Hepatocyte (in vitro differentiated cells): ENCODE results near the gene PMFBP1. TPM values are rescaled to one million over a fixed set of nuclear protein-coding genes. Genes with fewer than 3 reads are reported as not detected.

Experiments
- DNase-seq: peaks from one replicate; pipeline ENCODE4 v3.0.0-alpha.2; 2016; ENCODE audit warnings: low spot score
- H2AFZ ChIP-seq: fragments of 200-600 bp; sonication (generic); 2 replicates; pipeline ENCODE4 v1.6.0; 2016; ENCODE audit warnings: antibody characterized with exemption, mild to moderate bottlenecking
- H3K27ac ChIP-seq: fragments of 200-600 bp; sonication (generic); 2 replicates; pipeline ENCODE4 v1.5.1; 2016; ENCODE audit warnings: mild to moderate bottlenecking
- H3K27me3 ChIP-seq: fragments of 200-600 bp; sonication (generic); 2 replicates; pipeline ENCODE4 v1.6.1; 2016
- H3K36me3 ChIP-seq: fragments of 200-600 bp; sonication (generic); replicated peaks from 2 replicates; pipeline ENCODE4 v1.5.1; 2016; ENCODE audit warnings: low read depth; ENCODE audit not compliant: insufficient read depth
- H3K4me1 ChIP-seq: fragments of 200-600 bp; sonication (generic); 2 replicates; pipeline ENCODE4 v1.5.1; 2016; ENCODE audit warnings: mild to moderate bottlenecking, moderate library complexity; ENCODE audit not compliant: insufficient read depth
- H3K4me2 ChIP-seq: fragments of 200-600 bp; sonication (generic); 2 replicates; pipeline ENCODE4 v1.6.0; 2016
- H3K4me3 ChIP-seq: fragments of 200-600 bp; sonication (generic); 2 replicates; pipeline ENCODE4 v1.5.1; 2016; ENCODE audit warnings: mild to moderate bottlenecking
- H3K79me2 ChIP-seq: fragments of 200-600 bp; sonication (generic); 2 replicates; pipeline ENCODE4 v1.6.0; 2017; ENCODE audit warnings: mild to moderate bottlenecking
- H3K9me2 ChIP-seq: fragments of 200-600 bp; sonication (generic); replicated peaks from 2 replicates; pipeline ENCODE4 v1.6.0; 2017; ENCODE audit warnings: mild to moderate bottlenecking; ENCODE audit not compliant: insufficient read depth
- H3K9me3 ChIP-seq: fragments of 200-600 bp; sonication (generic); 2 replicates; pipeline ENCODE4 v1.5.1; 2016; ENCODE audit warnings: low read depth, mild to moderate bottlenecking
- H4K20me1 ChIP-seq: fragments of 200-600 bp; sonication (generic); 2 replicates; pipeline ENCODE4 v1.6.0; 2016; ENCODE audit warnings: mild to moderate bottlenecking; ENCODE audit not compliant: insufficient read depth, poor library complexity, severe bottlenecking
- CTCF ChIP-seq: fragments of 200-600 bp; sonication (generic); IDR thresholded peaks from 2 replicates; pipeline ENCODE4 v1.5.1; 2016; ENCODE audit warnings: antibody characterized with exemption, mild to moderate bottlenecking; ENCODE audit not compliant: poor library complexity
- EZH2 ChIP-seq: fragments of 200-600 bp; sonication (generic); IDR thresholded peaks from 2 replicates; pipeline ENCODE4 v1.6.1; 2016; ENCODE audit warnings: antibody characterized with exemption, mild to moderate bottlenecking, borderline replicate concordance
- EZH2phosphoT487 ChIP-seq: fragments of 200-600 bp; sonication (generic); IDR thresholded peaks from one replicate; pipeline ENCODE4 v1.6.1; 2018; ENCODE audit warnings: antibody characterized with exemption, mild to moderate bottlenecking, low read depth, moderate library complexity; ENCODE audit not compliant: unreplicated experiment, severe bottlenecking
- WGBS: methylation state at CpG from one replicate; pipeline ENCODE4 v1.1.6; 2016; ENCODE audit warnings: low lambda C conversion rate; ENCODE audit errors: missing lambda C conversion rate; 5-methylcytosine and 5-hydroxymethylcytosine counted together
- polyA plus RNA-seq: library from polyadenylated mRNA; unstranded; fragments of >200 nt; fragmentation: Nextera tagmentation; extraction: Ambion mirVana; gene quantifications from 2 replicates; pipeline ENCODE4 v1.2.1, GENCODE V29; 2016
- total RNA-seq: library from RNA; depleted of rRNA; stranded (reverse); fragments of >200 nt; gene quantifications from 2 replicates; pipeline ENCODE4 v1.2.3, GENCODE V29; 2014

The PMFBP1 gene
- total and polyA plus RNA-seq, 2 experiments from 2014 or later = 1.4 to 3.4 TPM

DNA sequence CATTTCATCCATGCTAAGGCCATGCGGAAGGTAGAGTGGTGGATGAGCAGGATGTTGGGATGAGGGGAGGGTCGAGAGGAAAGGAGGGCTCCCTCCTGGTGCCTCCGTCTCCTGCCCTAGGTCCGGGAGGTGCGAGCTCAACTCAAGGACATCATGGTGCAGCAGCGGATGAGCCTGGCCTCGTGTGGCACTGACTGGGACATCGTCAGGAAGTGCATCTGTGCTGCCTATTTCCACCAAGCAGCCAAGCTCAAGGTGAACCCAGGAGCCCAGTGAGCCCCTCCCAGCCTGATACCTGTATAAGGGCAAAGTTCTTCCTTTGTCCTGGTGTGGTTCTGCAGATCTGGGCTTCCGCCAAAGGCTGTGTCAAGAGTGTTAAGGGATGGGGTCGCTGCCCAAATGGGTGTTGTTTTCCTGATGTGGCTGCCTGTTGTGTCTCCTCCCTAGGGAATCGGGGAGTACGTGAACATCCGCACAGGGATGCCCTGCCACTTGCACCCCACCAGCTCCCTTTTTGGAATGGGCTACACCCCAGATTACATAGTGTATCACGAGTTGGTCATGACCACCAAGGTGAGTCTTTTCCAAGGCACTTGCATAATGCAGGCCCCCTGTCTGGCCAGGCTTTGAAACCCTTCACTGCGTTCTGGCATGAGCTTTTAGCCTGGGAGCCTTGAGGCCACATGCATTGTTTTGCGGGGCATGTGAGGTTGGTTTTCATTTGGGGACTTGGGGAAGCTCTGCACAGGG, 63.4 kb downstream of the PMFBP1 start:
- H3K4me1 ChIP-seq = no peaks in the 10 kb centered on the region
- H4K20me1 ChIP-seq = no peaks in the 10 kb centered on the region
- TF ChIP-seq EZH2 = no peak
- TF ChIP-seq CTCF = no peak
- TF ChIP-seq EZH2phosphoT487 = no peak
- H3K4me2 ChIP-seq = no peak overlapping the region
- no peak overlapping the region for H3K4me3 ChIP-seq
- H3K27me3 ChIP-seq = no peaks in the 10 kb centered on the region
- no peaks in the 10 kb centered on the region for H3K36me3 ChIP-seq
- no peaks in the 10 kb centered on the region for H3K9me2 ChIP-seq
- no peak overlapping the region for H2AFZ ChIP-seq
- no peak for DNase-seq
- 87% methylated on average over 16 of the region's 16 CpGs for whole genome bisulfite sequencing
- no peaks in the 10 kb centered on the region for H3K79me2 ChIP-seq
- H3K27ac ChIP-seq = no peak overlapping the region
- no peaks in the 10 kb centered on the region for H3K9me3 ChIP-seq

DNA sequence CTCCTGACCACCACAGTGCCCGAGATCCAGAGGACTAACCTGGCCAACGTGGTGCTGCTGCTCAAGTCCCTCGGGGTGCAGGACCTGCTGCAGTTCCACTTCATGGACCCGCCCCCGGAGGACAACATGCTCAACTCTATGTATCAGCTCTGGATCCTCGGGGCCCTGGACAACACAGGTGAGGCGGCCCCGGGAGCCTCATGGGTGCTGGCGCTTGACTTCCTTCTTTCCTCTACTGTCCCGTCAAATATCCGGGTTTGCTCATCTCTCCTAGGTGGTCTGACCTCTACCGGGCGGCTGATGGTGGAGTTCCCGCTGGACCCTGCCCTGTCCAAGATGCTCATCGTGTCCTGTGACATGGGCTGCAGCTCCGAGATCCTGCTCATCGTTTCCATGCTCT, 64.6 kb downstream of the PMFBP1 start:
- 97% methylated on average over 17 of the region's 17 CpGs for WGBS
- no peaks in the 10 kb centered on the region for H3K27me3 ChIP-seq
- DNase-seq = no peak
- H4K20me1 ChIP-seq = no peaks in the 10 kb centered on the region
- H3K9me3 ChIP-seq = no peaks in the 10 kb centered on the region
- no peak overlapping the region for H3K4me2 ChIP-seq
- no peaks in the 10 kb centered on the region for H3K4me1 ChIP-seq
- H3K4me3 ChIP-seq = no peak overlapping the region
- no peak overlapping the region for H2AFZ ChIP-seq
- H3K79me2 ChIP-seq = no peaks in the 10 kb centered on the region
- no peak overlapping the region for H3K27ac ChIP-seq
- H3K36me3 ChIP-seq = no peaks in the 10 kb centered on the region
- TF ChIP-seq EZH2phosphoT487 = no peak
- H3K9me2 ChIP-seq = no peaks in the 10 kb centered on the region

DNA sequence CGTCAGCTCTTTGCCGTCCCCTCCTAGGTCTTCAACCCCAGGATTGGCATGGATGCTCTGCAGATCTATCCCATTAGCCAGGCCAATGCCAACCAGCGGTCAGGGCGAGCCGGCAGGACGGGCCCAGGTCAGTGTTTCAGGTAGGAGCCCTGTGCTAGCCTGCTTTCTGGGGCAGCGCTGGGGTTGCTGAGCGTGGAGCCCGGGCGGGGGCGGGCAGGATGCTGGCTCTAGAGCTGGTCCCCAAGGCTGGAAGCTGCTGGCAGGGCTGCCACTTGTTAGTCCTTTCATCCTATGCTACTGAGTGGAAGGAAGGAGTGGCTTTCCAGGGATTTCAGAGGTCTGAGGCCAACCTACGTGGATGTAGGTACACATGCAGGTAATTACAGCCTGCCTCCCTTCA, 66.0 kb downstream of the PMFBP1 start:
- no peaks in the 10 kb centered on the region for H3K9me2 ChIP-seq
- H3K27me3 ChIP-seq = no peaks in the 10 kb centered on the region
- H4K20me1 ChIP-seq = no peaks in the 10 kb centered on the region
- H3K9me3 ChIP-seq = no peaks in the 10 kb centered on the region
- 96% methylated on average over 12 of the region's 12 CpGs for WGBS
- H3K27ac ChIP-seq = no peak overlapping the region
- DNase-seq = no peak
- H2AFZ ChIP-seq = no peak overlapping the region
- no peaks in the 10 kb centered on the region for H3K79me2 ChIP-seq
- H3K36me3 ChIP-seq = no peaks in the 10 kb centered on the region
- TF ChIP-seq CTCF = no peak
- no peak for TF ChIP-seq EZH2phosphoT487
- TF ChIP-seq EZH2 = no peak
- no peak overlapping the region for H3K4me3 ChIP-seq
- H3K4me1 ChIP-seq = no peaks in the 10 kb centered on the region
- no peak overlapping the region for H3K4me2 ChIP-seq

DNA sequence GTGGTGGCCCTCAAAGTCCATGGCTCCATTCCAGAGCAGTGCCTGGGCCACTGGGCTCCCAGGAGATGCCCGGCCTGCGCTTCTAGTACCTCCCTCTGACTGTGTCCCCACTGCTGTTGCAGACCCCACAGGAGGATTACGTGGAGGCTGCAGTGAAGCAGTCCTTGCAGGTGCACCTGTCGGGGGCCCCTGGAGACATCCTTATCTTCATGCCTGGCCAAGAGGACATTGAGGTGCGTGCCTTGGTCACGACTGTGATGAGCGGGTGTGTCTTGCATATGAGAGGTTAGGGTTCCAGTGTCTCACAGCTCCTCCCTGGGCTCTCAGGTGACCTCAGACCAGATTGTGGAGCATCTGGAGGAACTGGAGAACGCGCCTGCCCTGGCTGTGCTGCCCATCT, 67.0 kb downstream of the PMFBP1 start:
- no peaks in the 10 kb centered on the region for H4K20me1 ChIP-seq
- H3K9me3 ChIP-seq = no peaks in the 10 kb centered on the region
- no peaks in the 10 kb centered on the region for H3K36me3 ChIP-seq
- WGBS = 90% methylated on average over 9 of the region's 9 CpGs
- H3K4me1 ChIP-seq = no peaks in the 10 kb centered on the region
- no peak for TF ChIP-seq EZH2
- no peak for TF ChIP-seq EZH2phosphoT487
- no peak for TF ChIP-seq CTCF
- no peak overlapping the region for H3K27ac ChIP-seq
- no peak overlapping the region for H2AFZ ChIP-seq
- no peak overlapping the region for H3K4me3 ChIP-seq
- no peaks in the 10 kb centered on the region for H3K9me2 ChIP-seq
- DNase-seq = no peak
- no peak overlapping the region for H3K4me2 ChIP-seq
- H3K79me2 ChIP-seq = no peaks in the 10 kb centered on the region
- H3K27me3 ChIP-seq = no peaks in the 10 kb centered on the region
